Raji (cell line): ENCODE data around the gene NUDT3.
A peak's percentile ranks its signal among the peaks of the same experiment; 100 is the strongest.

Source experiments
- POLR2A ChIP-seq: IDR thresholded peaks from 2 replicates; pipeline ENCODE4 v1.6.1; 2011; ENCODE audit warnings: low read depth, low read length, control low read depth; ENCODE audit not compliant: insufficient read depth

Gene NUDT3

GRCh38 chr6:34392497-34393190, at the start of gene NUDT3:
NUDT3 (minus strand) TSS chr6:34392669; CDS start chr6:34392362, 307 bp downstream.
- TF ChIP-seq POLR2A: peak; percentile 76

GRCh38 chr6:34441526-34441925, 49.1 kb upstream of the NUDT3 start:
- no peak for TF ChIP-seq POLR2A

GRCh38 chr6:34439442-34439841, 47.0 kb upstream of the NUDT3 start:
- no peak for TF ChIP-seq POLR2A

- TF ChIP-seq POLR2A: no peak
Measured at GRCh38 chr6:34438705-34439104, 46.2 kb upstream of the NUDT3 start.

GRCh38 chr6:34437644-34437970, 45.1 kb upstream of the NUDT3 start:
- no peak for TF ChIP-seq POLR2A

- TF ChIP-seq POLR2A: no peak
Measured at GRCh38 chr6:34436803-34437643, 44.6 kb upstream of the NUDT3 start.

GRCh38 chr6:34435916-34436315, 43.4 kb upstream of the NUDT3 start:
- no peak for TF ChIP-seq POLR2A

GRCh38 chr6:34425498-34426410, 33.3 kb upstream of the NUDT3 start, which contains the start of gene RPS10:
RPS10 (minus strand) TSS chr6:34426069; CDS start chr6:34425221, 848 bp downstream.
- TF ChIP-seq POLR2A: peak; percentile 96

- no peak for TF ChIP-seq POLR2A
Measured at GRCh38 chr6:34425132-34425497, 32.6 kb upstream of the NUDT3 start.

GRCh38 chr6:34424200-34425131, 32.0 kb upstream of the NUDT3 start:
- no peak for TF ChIP-seq POLR2A

GRCh38 chr6:34423254-34423653, 30.8 kb upstream of the NUDT3 start:
- TF ChIP-seq POLR2A: no peak

- TF ChIP-seq POLR2A: no peak
Measured at GRCh38 chr6:34418367-34418766, 25.9 kb upstream of the NUDT3 start.

- no peak for TF ChIP-seq POLR2A
Measured at GRCh38 chr6:34416877-34417371, 24.5 kb upstream of the NUDT3 start.
